Astrocyte (in vitro differentiated cells and primary cell): Measurements from ENCODE around the gene GCNT2. TPM values are rescaled to one million over a fixed set of nuclear protein-coding genes. Genes with fewer than 3 reads are reported as not detected.

Experiments
- DNase-seq: peaks from one replicate; pipeline ENCODE4 v3.0.0-alpha.2; 2010; ENCODE audit warnings: low read depth
- FAIRE-seq: peaks from 2 replicates; lab custom pipeline; 2011; peaks lifted over from hg19 to GRCh38; lab: Jason Lieb, UNC
- H2AFZ ChIP-seq: 2 replicates; pipeline ENCODE4 v1.6.0; 2012; ENCODE audit warnings: low read depth, low read length, inconsistent platforms
- H3K27ac ChIP-seq: 2 replicates; pipeline ENCODE4 v1.5.1; 2011; ENCODE audit warnings: low read depth, low read length, inconsistent platforms
- H3K27me3 ChIP-seq: 2 replicates; pipeline ENCODE4 v1.6.0; 2011; ENCODE audit warnings: low read length, inconsistent platforms; ENCODE audit not compliant: insufficient read depth
- H3K36me3 ChIP-seq: 2 replicates; pipeline ENCODE4 v1.5.1; 2011; ENCODE audit warnings: low read length, inconsistent platforms; ENCODE audit not compliant: insufficient read depth
- H3K4me1 ChIP-seq: 2 replicates; pipeline ENCODE4 v1.5.1; 2011; ENCODE audit warnings: low read length, inconsistent platforms; ENCODE audit not compliant: insufficient read depth
- H3K4me2 ChIP-seq: 2 replicates; pipeline ENCODE4 v1.6.0; 2012; ENCODE audit warnings: low read length, inconsistent platforms
- H3K4me3 ChIP-seq: 2 replicates; pipeline ENCODE4 v1.5.1; 2011; ENCODE audit warnings: low read depth, mild to moderate bottlenecking, low read length, inconsistent platforms; ENCODE audit not compliant: insufficient read depth
- H3K79me2 ChIP-seq: 2 replicates; pipeline ENCODE4 v1.6.0; 2012; ENCODE audit warnings: mild to moderate bottlenecking, low read length, inconsistent platforms; ENCODE audit not compliant: insufficient read depth
- H3K9ac ChIP-seq: 2 replicates; pipeline ENCODE4 v1.6.0; 2012; ENCODE audit warnings: mild to moderate bottlenecking, low read length, inconsistent platforms
- H3K9me3 ChIP-seq: 2 replicates; pipeline ENCODE4 v1.5.1; 2012; ENCODE audit warnings: low read depth, mild to moderate bottlenecking, low read length, inconsistent platforms; ENCODE audit not compliant: insufficient read depth
- H4K20me1 ChIP-seq: 2 replicates; pipeline ENCODE4 v1.6.0; 2012; ENCODE audit warnings: low read length, inconsistent platforms; ENCODE audit not compliant: insufficient read depth
- H3K27ac Mint-ChIP-seq: one replicate; pipeline ENCODE4 v1.8.0; 2021; ENCODE audit warnings: mild to moderate bottlenecking, mixed read lengths; ENCODE audit not compliant: unreplicated experiment
- H3K27me3 Mint-ChIP-seq: one replicate; pipeline ENCODE4 v1.8.0; 2021; ENCODE audit warnings: low read depth, mixed read lengths; ENCODE audit not compliant: unreplicated experiment
- H3K36me3 Mint-ChIP-seq: one replicate; pipeline ENCODE4 v1.8.0; 2021; ENCODE audit warnings: low read depth, mixed read lengths; ENCODE audit not compliant: unreplicated experiment
- H3K4me1 Mint-ChIP-seq: one replicate; pipeline ENCODE4 v1.8.0; 2021; ENCODE audit warnings: low read depth, mixed read lengths; ENCODE audit not compliant: unreplicated experiment
- H3K4me3 Mint-ChIP-seq: one replicate; pipeline ENCODE4 v1.8.0; 2021; ENCODE audit warnings: mild to moderate bottlenecking, moderate library complexity, mixed read lengths; ENCODE audit not compliant: unreplicated experiment
- H3K9me3 Mint-ChIP-seq: one replicate; pipeline ENCODE4 v1.8.0; 2021; ENCODE audit warnings: mild to moderate bottlenecking, mixed read lengths; ENCODE audit not compliant: unreplicated experiment
- EZH2 ChIP-seq: IDR thresholded peaks from 2 replicates; pipeline ENCODE4 v1.6.1; 2012; ENCODE audit warnings: mild to moderate bottlenecking, low read length, inconsistent platforms; ENCODE audit not compliant: insufficient read depth
- total RNA-seq: library from RNA; stranded (reverse); gene quantifications from 2 replicates; pipeline ENCODE4 v1.2.1, GENCODE V29; 2021
- TF ChIP-seq, protein P1 (sequence below): IDR thresholded peaks from 2 replicates; pipeline ENCODE4 v1.5.1; 2011; ENCODE audit warnings: low read depth, mild to moderate bottlenecking, inconsistent platforms, low read length, moderate library complexity; ENCODE audit not compliant: insufficient read depth

GCNT2 gene
- total RNA-seq, 1 donor from 2014 or later, result 14.8 TPM

DNA sequence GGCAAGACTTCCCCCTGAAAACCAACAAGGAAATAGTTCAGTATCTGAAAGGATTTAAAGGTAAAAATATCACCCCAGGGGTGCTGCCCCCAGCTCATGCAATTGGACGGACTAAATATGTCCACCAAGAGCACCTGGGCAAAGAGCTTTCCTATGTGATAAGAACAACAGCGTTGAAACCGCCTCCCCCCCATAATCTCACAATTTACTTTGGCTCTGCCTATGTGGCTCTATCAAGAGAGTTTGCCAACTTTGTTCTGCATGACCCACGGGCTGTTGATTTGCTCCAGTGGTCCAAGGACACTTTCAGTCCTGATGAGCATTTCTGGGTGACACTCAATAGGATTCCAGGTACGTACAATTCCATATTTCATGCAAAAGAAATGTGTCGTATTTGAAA, 35.8 kb downstream of the GCNT2 start:
- Histone ChIP-seq H3K79me2 (no peaks in the 10 kb centered on the region), H3K27me3 (peaks cover 2% of the 10 kb centered on the region), H3K9ac (no peak overlapping the region), H4K20me1 (no peaks in the 10 kb centered on the region), H2AFZ (no peak overlapping the region), H3K4me2 (no peak overlapping the region), H3K4me1 (peaks cover 11% of the 10 kb centered on the region), H3K36me3 (no peaks in the 10 kb centered on the region), H3K4me3 (no peak overlapping the region), H3K27ac (no peak overlapping the region), H3K9me3 (no peaks in the 10 kb centered on the region)
- Mint-ChIP-seq H3K27ac (no peak overlapping the region), H3K9me3 (no peaks in the 10 kb centered on the region), H3K27me3 (peaks cover 11% of the 10 kb centered on the region), H3K4me3 (peak overlapping the region; percentile 20), H3K36me3 (no peaks in the 10 kb centered on the region), H3K4me1 (peaks cover 19% of the 10 kb centered on the region)
- no peak for TF ChIP-seq EZH2
- TF ChIP-seq, protein P1, sequence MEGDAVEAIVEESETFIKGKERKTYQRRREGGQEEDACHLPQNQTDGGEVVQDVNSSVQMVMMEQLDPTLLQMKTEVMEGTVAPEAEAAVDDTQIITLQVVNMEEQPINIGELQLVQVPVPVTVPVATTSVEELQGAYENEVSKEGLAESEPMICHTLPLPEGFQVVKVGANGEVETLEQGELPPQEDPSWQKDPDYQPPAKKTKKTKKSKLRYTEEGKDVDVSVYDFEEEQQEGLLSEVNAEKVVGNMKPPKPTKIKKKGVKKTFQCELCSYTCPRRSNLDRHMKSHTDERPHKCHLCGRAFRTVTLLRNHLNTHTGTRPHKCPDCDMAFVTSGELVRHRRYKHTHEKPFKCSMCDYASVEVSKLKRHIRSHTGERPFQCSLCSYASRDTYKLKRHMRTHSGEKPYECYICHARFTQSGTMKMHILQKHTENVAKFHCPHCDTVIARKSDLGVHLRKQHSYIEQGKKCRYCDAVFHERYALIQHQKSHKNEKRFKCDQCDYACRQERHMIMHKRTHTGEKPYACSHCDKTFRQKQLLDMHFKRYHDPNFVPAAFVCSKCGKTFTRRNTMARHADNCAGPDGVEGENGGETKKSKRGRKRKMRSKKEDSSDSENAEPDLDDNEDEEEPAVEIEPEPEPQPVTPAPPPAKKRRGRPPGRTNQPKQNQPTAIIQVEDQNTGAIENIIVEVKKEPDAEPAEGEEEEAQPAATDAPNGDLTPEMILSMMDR, result no peak
- DNase-seq (no peak), FAIRE-seq (no peak)

- Mint-ChIP-seq H3K4me1 (peaks cover 19% of the 10 kb centered on the region), H3K4me3 (no peak overlapping the region), H3K36me3 (no peaks in the 10 kb centered on the region), H3K9me3 (no peaks in the 10 kb centered on the region), H3K27me3 (peaks cover 11% of the 10 kb centered on the region), H3K27ac (no peak overlapping the region)
- H3K79me2 ChIP-seq, result no peaks in the 10 kb centered on the region
- no peak for FAIRE-seq
- DNase-seq, result no peak
- no peak overlapping the region for H3K9ac ChIP-seq
- H3K9me3 ChIP-seq, result no peaks in the 10 kb centered on the region
- H3K4me3 ChIP-seq, result no peak overlapping the region
- H2AFZ ChIP-seq, result no peak overlapping the region
- H3K27me3 ChIP-seq, result peaks cover 2% of the 10 kb centered on the region
- no peaks in the 10 kb centered on the region for H4K20me1 ChIP-seq
- no peaks in the 10 kb centered on the region for H3K36me3 ChIP-seq
- H3K4me2 ChIP-seq, result no peak overlapping the region
- TF ChIP-seq, protein P1, result no peak
- TF ChIP-seq EZH2, result no peak
- H3K27ac ChIP-seq, result no peak overlapping the region
- peaks cover 11% of the 10 kb centered on the region for H3K4me1 ChIP-seq
These were observed 36.8 kb downstream of the GCNT2 start for GRCh38 chr6:10557913-10558312.

DNA sequence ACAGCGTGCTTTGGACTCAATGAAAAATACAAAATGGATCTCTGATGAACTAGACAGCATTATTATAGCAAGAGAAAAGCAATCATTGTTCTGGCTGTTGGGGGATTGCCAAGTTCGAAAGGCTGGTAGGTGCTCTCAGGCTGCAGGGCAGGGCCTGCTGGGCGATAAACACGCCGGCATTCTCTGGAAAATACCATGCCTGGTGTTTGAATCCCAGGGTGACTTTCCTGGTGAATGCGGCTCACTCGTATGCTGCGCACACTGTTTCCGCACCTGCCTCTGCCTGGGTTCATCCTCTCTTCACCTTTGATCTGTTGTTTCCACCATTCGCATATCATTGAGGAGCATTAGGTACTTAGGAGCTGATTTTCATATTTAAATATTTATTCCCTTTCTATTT, 37.4 kb downstream of the GCNT2 start:
- Histone ChIP-seq H3K4me3 (no peak overlapping the region), H4K20me1 (no peaks in the 10 kb centered on the region), H3K9ac (no peak overlapping the region), H3K4me2 (no peak overlapping the region), H2AFZ (no peak overlapping the region), H3K4me1 (peaks cover 11% of the 10 kb centered on the region), H3K9me3 (no peaks in the 10 kb centered on the region), H3K36me3 (no peaks in the 10 kb centered on the region), H3K27ac (no peak overlapping the region), H3K79me2 (no peaks in the 10 kb centered on the region), H3K27me3 (peaks cover 2% of the 10 kb centered on the region)
- TF ChIP-seq, protein P1, result no peak
- no peak for TF ChIP-seq EZH2
- peaks cover 11% of the 10 kb centered on the region for H3K27me3 Mint-ChIP-seq
- no peak overlapping the region for H3K27ac Mint-ChIP-seq
- H3K4me3 Mint-ChIP-seq, result no peak overlapping the region
- FAIRE-seq (no peak), DNase-seq (no peak)
- H3K9me3 Mint-ChIP-seq, result no peaks in the 10 kb centered on the region
- peaks cover 19% of the 10 kb centered on the region for H3K4me1 Mint-ChIP-seq
- H3K36me3 Mint-ChIP-seq, result no peaks in the 10 kb centered on the region
